ENCODE measurements around the gene APRT.
"Not testable (repeated sequence)": the region's sequence is repeated elsewhere in the genome, so short reads cannot be mapped to it uniquely, and the experiment has no call there.

The APRT gene

DNA sequence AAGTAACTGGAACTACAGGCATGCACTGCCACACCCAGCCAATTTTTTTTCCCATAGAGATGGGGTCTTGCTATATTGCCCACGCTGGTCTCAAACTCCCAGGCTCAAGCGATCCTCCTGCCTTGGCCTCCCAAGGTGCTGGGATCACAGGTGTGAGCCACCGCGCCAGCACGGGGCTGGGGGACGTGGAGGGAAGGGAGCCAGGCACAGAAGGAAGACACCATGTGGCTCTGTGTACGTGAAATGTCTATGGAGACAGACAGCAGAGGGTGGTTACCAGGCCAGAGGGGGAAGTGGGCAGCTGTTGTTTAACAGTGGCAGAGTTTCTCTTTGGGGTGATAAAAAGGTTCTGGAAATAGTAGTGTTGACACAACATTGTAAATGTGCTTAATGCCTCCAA, 22.1 kb downstream of the APRT start:
- Histone ChIP-seq H3K4me1 (ENCODE audit: control insufficient read depth in 2 of 2, insufficient read depth in 2 of 2, low read length in 2 of 2) (peaks cover 0 to 10% of the 10 kb centered on the region in 2 donors), H3K27me3 (ENCODE audit: control insufficient read depth in 2 of 2, insufficient read depth in 2 of 2, low read length in 2 of 2) (no peaks in the 10 kb centered on the region), H3K4me3 (ENCODE audit: low read length in 2 of 2) (no peak overlapping the region), H3K27ac (ENCODE audit: low read depth in 2 of 2, low read length in 2 of 2) (no peak overlapping the region), H3K36me3 (ENCODE audit: control insufficient read depth in 2 of 2, insufficient read depth in 2 of 2, low read length in 2 of 2) (no peaks in the 10 kb centered on the region), H3K9ac (ENCODE audit: low read depth in 1 of 2, low read length in 2 of 2) (no peak overlapping the region), H3K9me3 (ENCODE audit: control insufficient read depth in 2 of 2, low read length in 2 of 2) (no peaks in the 10 kb centered on the region)

DNA sequence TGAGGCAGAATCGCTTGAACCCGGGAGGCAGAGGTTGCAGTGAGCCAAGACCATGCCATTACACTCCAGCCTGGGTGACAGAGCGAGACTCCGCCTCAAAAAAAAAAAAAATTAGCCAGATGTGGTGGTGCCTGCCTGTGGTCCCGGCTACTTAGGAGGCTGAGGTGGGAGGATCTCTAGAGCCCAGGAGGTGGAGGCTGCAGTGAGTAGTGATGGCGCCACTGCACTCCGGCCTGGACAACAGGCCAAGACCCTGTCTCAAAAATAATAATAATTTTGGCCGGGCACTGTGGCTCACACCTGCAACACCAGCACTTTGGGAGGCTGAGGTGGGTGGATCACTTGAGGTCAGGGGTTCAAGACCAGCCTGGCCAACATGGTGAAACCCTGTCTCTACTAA, 23.0 kb downstream of the APRT start:
- not testable (repeated sequence) for H3K27me3 ChIP-seq (ENCODE audit: control insufficient read depth in 2 of 2, insufficient read depth in 2 of 2, low read length in 2 of 2); H3K4me3 ChIP-seq (ENCODE audit: low read length in 2 of 2)
- peaks cover 5 to 10% of the 10 kb centered on the region in 2 donors for H3K4me1 ChIP-seq (ENCODE audit: control insufficient read depth in 2 of 2, insufficient read depth in 2 of 2, low read length in 2 of 2)

DNA sequence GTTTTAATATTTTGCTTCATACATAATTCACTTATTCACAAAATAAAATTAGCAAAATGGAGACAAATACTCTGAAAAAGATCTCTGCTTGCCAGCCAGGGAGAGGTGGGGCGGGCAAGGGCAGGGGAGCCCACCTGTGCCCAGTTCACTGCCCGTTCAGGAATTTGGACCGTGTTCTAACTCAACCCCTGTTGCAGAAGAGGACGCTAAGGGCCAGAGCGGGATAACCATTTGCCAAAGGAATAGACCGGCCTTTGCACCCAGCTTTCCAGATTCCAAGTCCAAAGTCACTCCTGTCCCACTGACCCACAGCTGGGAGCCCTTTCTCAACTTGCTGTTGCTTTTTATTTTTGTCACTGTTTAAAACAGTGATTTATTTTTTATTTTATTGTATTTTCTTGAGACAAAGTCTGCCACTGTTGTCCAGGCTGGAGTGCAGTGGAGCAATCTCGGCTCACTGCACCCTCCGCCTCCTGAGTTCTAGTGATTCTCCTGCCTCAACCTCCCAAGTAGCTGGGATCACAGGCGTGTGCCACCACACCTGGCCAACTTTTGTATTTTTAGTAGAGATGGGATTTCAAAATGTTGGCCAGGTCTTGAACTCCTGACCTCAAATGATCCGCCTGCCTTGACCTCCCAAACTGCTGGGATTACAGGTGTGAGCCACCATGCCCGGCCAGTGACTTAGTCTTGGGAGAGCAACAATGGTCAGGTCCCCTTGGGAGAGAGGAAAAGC, 24.0 kb downstream of the APRT start:
- no peaks in the 10 kb centered on the region for H3K27me3 ChIP-seq (ENCODE audit: control insufficient read depth in 2 of 2, insufficient read depth in 2 of 2, low read length in 2 of 2)
- peaks cover 10 to 18% of the 10 kb centered on the region in 2 donors for H3K4me1 ChIP-seq (ENCODE audit: control insufficient read depth in 2 of 2, insufficient read depth in 2 of 2, low read length in 2 of 2)
- H3K4me3 ChIP-seq (ENCODE audit: low read length in 2 of 2): no peak overlapping the region
- no peaks in the 10 kb centered on the region for H3K9me3 ChIP-seq (ENCODE audit: control insufficient read depth in 2 of 2, low read length in 2 of 2)
- H3K9ac ChIP-seq (ENCODE audit: low read depth in 1 of 2, low read length in 2 of 2): no peak overlapping the region
- no peak overlapping the region for H3K27ac ChIP-seq (ENCODE audit: low read depth in 2 of 2, low read length in 2 of 2)
- H3K36me3 ChIP-seq (ENCODE audit: control insufficient read depth in 2 of 2, insufficient read depth in 2 of 2, low read length in 2 of 2): no peaks in the 10 kb centered on the region

More for the DNA sequence above, 23.0 kb downstream of the APRT start:
- not testable (repeated sequence) for H3K27ac ChIP-seq (ENCODE audit: low read depth in 2 of 2, low read length in 2 of 2); H3K9ac ChIP-seq (ENCODE audit: low read depth in 1 of 2, low read length in 2 of 2); H3K9me3 ChIP-seq (ENCODE audit: control insufficient read depth in 2 of 2, low read length in 2 of 2); H3K36me3 ChIP-seq (ENCODE audit: control insufficient read depth in 2 of 2, insufficient read depth in 2 of 2, low read length in 2 of 2)

DNA sequence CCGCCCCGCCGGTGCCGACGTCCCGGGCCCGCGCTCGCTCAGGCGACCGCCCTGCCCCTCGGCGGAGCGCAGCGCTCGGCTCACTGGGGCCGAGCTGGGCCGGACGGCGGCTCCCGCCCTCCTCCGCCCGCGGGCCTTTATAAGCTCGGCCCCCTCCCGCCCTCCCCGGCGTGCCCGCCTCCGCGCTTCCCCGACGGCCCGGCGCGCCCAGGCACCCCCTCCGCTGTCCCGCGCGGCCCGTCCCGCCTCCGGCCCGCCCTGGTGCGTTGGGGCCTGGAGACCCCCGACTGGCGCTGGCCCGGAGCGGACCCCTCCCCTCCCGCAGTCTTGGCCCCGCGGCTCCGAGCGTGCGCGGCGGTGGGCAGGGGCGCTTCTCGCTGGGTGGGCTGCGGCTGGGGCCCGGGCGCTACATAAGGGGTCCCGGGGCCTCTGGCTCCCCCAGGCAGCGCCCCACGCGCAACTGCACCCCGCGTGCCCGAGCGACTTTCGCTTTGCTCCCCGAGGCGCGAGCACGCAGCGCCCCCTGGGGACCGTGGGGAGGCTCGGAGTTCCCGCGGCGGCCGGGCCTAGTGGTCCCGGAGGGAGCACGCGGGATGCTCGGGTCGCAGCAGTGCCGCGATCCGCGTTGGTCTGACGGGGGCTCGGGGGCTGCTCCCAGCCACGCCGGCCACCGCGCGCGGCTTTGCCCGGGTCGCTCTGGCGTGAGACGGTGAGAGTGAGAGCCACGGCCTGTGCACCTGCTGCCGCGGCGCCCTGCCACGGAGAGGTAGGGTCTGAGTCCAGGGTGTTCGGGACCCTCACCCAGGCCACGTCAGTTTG, 26.4 kb downstream of the APRT start, which contains the start of gene PIEZO1:
Gene PIEZO1, minus strand, starts transcription at position 115 of the 819 bp plus-strand sequence. CDS start 256 bp downstream, outside the sequence.
- H3K9me3 ChIP-seq (ENCODE audit: control insufficient read depth in 2 of 2, low read length in 2 of 2): no peaks in the 10 kb centered on the region
- peak within 1 kb of the TSS; percentile 75 to 80 for H3K27ac ChIP-seq (ENCODE audit: low read depth in 2 of 2, low read length in 2 of 2)
- peaks cover 23 to 40% of the 10 kb centered on the region in 2 donors for H3K4me1 ChIP-seq (ENCODE audit: control insufficient read depth in 2 of 2, insufficient read depth in 2 of 2, low read length in 2 of 2)
- peak within 1 kb of the TSS; percentile 72 to 75 for H3K9ac ChIP-seq (ENCODE audit: low read depth in 1 of 2, low read length in 2 of 2)
- no peaks in the 10 kb centered on the region for H3K27me3 ChIP-seq (ENCODE audit: control insufficient read depth in 2 of 2, insufficient read depth in 2 of 2, low read length in 2 of 2)
- no peaks in the 10 kb centered on the region for H3K36me3 ChIP-seq (ENCODE audit: control insufficient read depth in 2 of 2, insufficient read depth in 2 of 2, low read length in 2 of 2)
- peak within 1 kb of the TSS; percentile 64 to 71 for H3K4me3 ChIP-seq (ENCODE audit: low read length in 2 of 2)

DNA sequence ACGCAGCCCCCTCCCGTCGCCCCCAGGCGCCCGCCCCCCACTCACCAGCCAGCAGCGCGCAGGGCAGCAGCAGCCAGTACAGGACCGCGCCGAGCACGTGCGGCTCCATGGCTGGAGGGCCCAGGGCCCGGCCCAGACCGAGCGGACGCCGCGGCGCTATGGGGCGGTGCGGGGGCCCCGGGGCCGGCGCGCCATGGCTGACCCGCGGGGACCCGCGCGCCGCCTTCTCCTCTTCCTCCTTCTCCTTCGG, 26.9 kb downstream of the APRT start:
- H3K27me3 ChIP-seq (ENCODE audit: control insufficient read depth in 2 of 2, insufficient read depth in 2 of 2, low read length in 2 of 2): no peaks in the 10 kb centered on the region
- H3K36me3 ChIP-seq (ENCODE audit: control insufficient read depth in 2 of 2, insufficient read depth in 2 of 2, low read length in 2 of 2): no peaks in the 10 kb centered on the region
- peak overlapping the region; percentile 64 to 71 for H3K4me3 ChIP-seq (ENCODE audit: low read length in 2 of 2)
- peaks cover 29 to 43% of the 10 kb centered on the region in 2 donors for H3K4me1 ChIP-seq (ENCODE audit: control insufficient read depth in 2 of 2, insufficient read depth in 2 of 2, low read length in 2 of 2)
- H3K9me3 ChIP-seq (ENCODE audit: control insufficient read depth in 2 of 2, low read length in 2 of 2): no peaks in the 10 kb centered on the region
- H3K9ac ChIP-seq (ENCODE audit: low read depth in 1 of 2, low read length in 2 of 2): peak overlapping the region in 1 of 2 donors; percentile 75
- peak overlapping the region; percentile 75 to 80 for H3K27ac ChIP-seq (ENCODE audit: low read depth in 2 of 2, low read length in 2 of 2)

DNA sequence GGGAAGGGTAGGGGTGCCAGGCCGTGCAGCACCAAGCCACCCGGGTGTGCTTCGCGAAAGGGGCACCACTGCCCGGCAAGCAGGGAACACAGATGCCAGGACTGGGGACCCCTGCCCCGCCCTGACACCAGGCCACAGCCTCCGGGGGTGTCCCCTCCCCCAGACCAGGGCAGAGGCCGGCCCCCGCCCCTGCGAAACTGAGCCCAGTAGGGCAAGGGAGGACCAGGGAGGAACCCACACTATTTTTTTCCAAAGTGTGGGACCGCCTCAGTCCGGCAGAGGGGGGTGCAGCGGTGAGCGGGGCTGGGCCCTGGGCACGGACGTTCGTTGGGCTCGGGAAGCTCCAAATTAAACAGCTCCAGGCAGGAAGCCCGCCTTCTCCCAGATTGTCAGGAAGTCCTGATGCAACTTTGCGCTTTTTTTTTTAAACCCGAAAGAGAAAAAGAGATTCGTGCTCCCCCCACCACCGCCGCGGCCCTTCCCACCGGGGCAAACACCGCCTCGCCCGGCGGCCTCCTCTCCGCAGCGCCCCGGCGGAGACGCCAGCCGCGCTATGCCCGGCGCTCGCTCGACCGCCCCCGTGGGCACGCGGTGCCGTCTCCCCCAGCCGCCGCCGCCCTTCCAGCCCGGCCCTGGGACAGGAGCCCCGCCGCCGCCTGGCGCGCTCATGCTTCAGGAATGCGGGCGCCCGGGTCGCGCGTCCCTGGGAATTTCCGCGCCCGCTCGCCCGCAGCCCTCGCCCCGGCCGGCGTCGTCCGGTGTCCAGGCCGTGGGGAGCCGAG, 27.5 kb downstream of the APRT start:
- peak overlapping the region; percentile 72 to 75 for H3K9ac ChIP-seq (ENCODE audit: low read depth in 1 of 2, low read length in 2 of 2)
- no peaks in the 10 kb centered on the region for H3K27me3 ChIP-seq (ENCODE audit: control insufficient read depth in 2 of 2, insufficient read depth in 2 of 2, low read length in 2 of 2)
- peaks cover 32 to 45% of the 10 kb centered on the region in 2 donors for H3K4me1 ChIP-seq (ENCODE audit: control insufficient read depth in 2 of 2, insufficient read depth in 2 of 2, low read length in 2 of 2)
- peak overlapping the region; percentile 64 to 71 for H3K4me3 ChIP-seq (ENCODE audit: low read length in 2 of 2)
- H3K36me3 ChIP-seq (ENCODE audit: control insufficient read depth in 2 of 2, insufficient read depth in 2 of 2, low read length in 2 of 2): no peaks in the 10 kb centered on the region
- H3K27ac ChIP-seq (ENCODE audit: low read depth in 2 of 2, low read length in 2 of 2): peak overlapping the region; percentile 75 to 80
- H3K9me3 ChIP-seq (ENCODE audit: control insufficient read depth in 2 of 2, low read length in 2 of 2): no peaks in the 10 kb centered on the region

DNA sequence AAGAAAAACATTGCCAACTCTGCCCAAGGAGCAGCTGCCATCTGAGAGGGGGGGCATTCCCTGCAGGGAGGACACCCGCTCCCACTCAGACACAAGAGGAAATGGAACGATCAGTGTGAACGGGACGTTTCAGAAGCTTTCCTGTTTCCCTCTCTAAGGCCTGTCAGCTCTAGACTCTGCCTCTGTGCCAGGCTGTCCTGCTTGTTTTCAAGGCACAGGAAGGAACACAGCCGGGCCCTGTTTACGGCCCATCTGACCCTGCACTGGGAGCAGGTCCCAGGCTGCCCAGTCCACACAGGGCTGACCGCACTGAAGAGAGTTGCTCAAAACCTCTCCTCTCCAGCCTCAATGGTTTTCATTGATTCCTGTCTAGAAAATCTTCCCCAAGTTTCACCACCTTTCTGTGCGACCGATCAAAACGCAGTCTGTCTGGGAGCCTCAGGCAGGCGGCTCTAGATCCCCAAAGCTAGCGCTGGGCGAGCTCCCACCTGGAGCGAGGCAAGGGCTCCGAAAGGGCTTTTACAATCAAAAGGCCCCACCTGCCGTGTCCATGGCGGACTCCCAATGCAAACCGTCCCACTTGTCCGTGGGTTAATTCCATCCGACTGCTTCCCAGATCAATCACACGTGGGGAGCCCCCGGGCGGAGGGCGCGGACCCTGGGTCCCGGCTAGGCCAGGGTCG, 28.2 kb downstream of the APRT start:
- Histone ChIP-seq H3K4me1 (ENCODE audit: control insufficient read depth in 2 of 2, insufficient read depth in 2 of 2, low read length in 2 of 2) (peaks cover 32 to 45% of the 10 kb centered on the region in 2 donors), H3K36me3 (ENCODE audit: control insufficient read depth in 2 of 2, insufficient read depth in 2 of 2, low read length in 2 of 2) (no peaks in the 10 kb centered on the region), H3K9ac (ENCODE audit: low read depth in 1 of 2, low read length in 2 of 2) (peak overlapping the region; percentile 72 to 75), H3K27me3 (ENCODE audit: control insufficient read depth in 2 of 2, insufficient read depth in 2 of 2, low read length in 2 of 2) (no peaks in the 10 kb centered on the region), H3K9me3 (ENCODE audit: control insufficient read depth in 2 of 2, low read length in 2 of 2) (no peaks in the 10 kb centered on the region), H3K27ac (ENCODE audit: low read depth in 2 of 2, low read length in 2 of 2) (peak overlapping the region; percentile 75 to 80), H3K4me3 (ENCODE audit: low read length in 2 of 2) (peak overlapping the region; percentile 64 to 71)

DNA sequence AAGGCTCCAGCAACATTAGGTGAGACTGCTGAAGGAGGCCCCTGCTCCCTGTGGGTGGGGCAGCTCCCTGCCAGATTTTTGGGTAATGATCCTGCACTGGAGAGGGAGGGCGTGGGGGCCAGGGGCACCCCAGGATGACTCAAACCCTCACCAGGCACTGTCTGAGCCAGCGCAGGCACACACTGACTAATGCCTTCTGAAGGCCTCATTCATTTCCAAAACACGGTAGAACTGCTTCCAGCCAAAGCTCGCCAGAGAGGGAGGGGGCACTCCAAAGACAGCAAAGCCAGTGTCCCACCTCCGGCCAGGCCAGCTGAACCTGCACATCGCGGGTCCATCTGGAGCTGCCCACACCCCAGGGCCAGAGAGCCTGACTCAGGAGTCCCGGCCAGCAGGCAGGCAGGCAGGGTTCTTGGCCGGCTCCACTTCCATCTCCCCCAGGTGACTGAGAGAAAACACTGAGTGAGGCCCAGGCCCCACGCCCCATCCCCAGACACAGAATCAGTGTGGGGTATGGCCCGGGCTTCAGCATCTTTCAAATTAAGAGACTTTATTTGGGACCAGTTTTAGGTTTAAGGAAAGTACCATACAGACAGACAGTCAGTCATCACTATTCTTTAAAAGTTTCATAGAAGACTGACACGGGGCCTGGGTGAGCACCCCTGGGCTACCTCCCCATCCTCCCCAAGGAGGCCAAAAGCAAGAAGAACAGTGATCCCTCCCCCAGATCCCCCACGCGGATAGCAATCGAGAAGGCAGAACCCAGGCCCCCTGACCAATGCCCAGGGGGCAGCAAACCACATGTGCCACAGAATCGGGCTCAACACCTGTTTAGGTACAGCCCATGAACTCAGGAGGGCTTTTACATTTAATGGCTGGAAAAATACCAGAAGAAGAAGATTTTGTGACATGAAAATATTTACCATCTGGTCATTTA, 29.0 kb downstream of the APRT start:
- peaks cover 32 to 45% of the 10 kb centered on the region in 2 donors for H3K4me1 ChIP-seq (ENCODE audit: control insufficient read depth in 2 of 2, insufficient read depth in 2 of 2, low read length in 2 of 2)
- H3K36me3 ChIP-seq (ENCODE audit: control insufficient read depth in 2 of 2, insufficient read depth in 2 of 2, low read length in 2 of 2): no peaks in the 10 kb centered on the region
- peak overlapping the region; percentile 50 to 80 for H3K27ac ChIP-seq (ENCODE audit: low read depth in 2 of 2, low read length in 2 of 2)
- peak overlapping the region in 1 of 2 donors; percentile 64 for H3K4me3 ChIP-seq (ENCODE audit: low read length in 2 of 2)
- H3K9ac ChIP-seq (ENCODE audit: low read depth in 1 of 2, low read length in 2 of 2): no peak overlapping the region
- no peaks in the 10 kb centered on the region for H3K9me3 ChIP-seq (ENCODE audit: control insufficient read depth in 2 of 2, low read length in 2 of 2)
- H3K27me3 ChIP-seq (ENCODE audit: control insufficient read depth in 2 of 2, insufficient read depth in 2 of 2, low read length in 2 of 2): no peaks in the 10 kb centered on the region

Measured in mucosa of rectum (tissue), 2 donors.